HG03439 (cell line): ENCODE results near the gene SPATA31C1.
"Not testable (repeated sequence)": the region's sequence is repeated elsewhere in the genome, so short reads cannot be mapped to it uniquely, and the experiment has no call there.

Experiments used
- ATAC-seq: cut with Tn5 transposase; IDR thresholded peaks from one replicate; pipeline ENCODE4 v1.9.1; 2021; ENCODE audit warnings: mild to moderate bottlenecking, moderate library complexity; ENCODE audit not compliant: unreplicated experiment

The SPATA31C1 gene

DNA sequence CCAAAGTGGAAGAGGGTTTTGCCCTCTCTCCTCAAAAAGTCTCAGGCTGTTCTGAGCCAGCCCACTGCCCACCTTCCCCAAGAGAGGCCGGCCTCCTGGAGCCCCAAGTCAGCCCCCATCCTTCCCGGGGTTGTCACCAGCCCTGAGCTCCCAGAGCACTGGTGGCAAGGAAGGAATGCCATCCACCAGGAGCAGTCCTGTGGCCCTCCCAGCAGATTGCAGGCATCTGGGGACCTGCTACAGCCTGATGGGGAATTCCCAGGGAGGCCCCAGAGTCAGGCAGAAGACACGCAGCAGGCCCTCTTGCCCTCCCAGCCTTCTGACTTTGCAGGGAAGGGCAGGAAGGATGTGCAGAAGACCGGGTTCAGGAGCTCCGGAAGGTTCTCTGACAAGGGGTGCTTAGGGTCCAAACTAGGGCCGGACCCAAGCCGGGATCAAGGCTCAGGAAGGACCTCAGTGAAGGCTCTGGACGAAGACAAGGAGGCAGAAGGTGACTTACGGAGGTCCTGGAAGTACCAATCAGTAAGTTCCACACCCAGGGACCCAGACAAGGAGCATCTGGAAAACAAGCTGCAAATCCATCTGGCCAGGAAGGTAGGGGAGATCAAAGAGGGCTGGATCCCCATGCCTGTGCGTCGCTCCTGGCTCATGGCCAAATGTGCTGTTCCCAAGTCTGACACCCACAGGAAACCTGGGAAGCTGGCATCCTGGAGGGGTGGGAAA is 31.4 kb upstream of the SPATA31C1 start:
- ATAC-seq: no peak

GRCh38 chr9:87886933-87887505 is 30.7 kb upstream of the SPATA31C1 start:
- ATAC-seq: no peak

- ATAC-seq: no peak
These were observed 29.9 kb upstream of the SPATA31C1 start for GRCh38 chr9:87887661-87888480.

DNA sequence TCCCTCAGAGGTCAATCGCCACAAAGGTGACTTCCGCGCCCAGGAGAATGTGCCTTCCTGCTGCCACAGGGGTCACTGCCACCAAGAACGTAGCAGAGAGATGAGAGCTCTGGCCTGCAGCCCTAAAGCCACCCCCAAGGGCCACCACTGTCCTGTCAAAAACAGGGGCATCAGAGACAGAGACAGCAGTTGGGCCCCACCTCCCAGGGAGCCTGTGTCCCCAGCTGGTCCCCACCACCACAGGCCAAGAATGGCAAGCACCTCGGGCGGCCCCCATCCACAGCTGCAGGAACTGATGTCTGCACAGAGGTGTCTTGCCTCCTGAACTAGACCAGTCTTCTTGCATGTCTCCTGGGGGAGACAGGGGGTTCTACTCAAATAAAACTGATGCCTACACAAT is 29.3 kb upstream of the SPATA31C1 start:
- no peak for ATAC-seq

DNA sequence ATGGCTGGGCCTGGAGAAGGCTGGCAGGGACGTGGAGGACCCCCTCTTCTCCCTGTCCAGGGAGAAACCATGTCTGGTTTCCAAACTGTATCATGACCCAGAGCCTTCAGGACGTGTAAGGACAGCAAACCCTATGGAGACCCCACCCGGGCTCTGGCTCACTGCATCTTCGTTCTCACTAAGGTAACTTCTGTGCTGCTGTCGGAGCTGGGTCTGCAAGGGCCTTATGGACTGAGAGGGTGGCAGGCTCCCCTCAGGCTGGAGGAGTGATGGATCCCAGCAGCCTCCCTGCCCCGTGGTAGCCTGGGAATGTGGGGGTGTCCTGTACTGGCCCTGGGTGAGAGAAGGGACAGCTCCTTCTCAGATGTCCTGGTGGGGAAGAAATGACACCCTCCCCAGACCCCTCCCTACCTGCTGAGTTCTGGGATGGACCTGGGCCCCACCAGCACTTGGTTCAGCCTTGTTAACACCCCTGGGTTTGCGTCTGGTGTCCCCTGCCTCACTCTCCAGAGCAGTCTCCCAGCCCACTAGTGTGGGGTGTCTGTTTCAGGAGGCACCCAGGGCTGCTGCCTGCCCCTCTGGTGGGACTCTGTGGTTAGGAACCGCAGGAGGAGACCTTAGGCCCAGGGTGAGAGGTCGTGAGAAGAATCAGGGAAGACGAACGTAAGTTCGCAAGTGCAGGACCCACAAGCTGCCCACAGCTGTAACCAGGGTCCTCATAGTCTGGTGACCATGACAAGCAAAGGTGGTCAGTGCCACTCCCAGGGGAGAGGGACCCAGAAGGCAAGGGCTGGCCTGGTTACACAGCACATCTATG is 28.5 kb upstream of the SPATA31C1 start:
- no peak for ATAC-seq

GRCh38 chr9:87889882-87890252 is 27.9 kb upstream of the SPATA31C1 start:
- no peak for ATAC-seq

GRCh38 chr9:87890837-87891236 is 26.9 kb upstream of the SPATA31C1 start:
- no peak for ATAC-seq

DNA sequence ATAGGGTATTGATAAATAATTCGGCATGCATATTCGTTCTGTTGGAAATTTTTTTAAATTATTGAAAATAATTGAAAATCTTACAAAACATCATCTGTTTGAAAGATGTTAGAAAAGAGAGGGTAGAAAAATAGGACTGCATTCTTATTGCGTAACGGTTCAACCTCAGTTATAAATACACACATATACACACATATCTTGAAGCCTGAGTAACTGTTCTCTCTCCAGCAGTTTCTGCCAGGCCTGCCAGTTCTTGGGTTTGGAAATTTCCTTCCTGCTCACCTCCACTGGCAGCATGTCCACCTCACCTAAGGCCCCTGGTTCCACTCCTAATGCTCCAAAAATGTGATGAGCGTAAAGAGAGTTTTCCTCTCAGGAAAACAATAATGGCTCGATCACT is 26.0 kb upstream of the SPATA31C1 start:
- ATAC-seq: no peak

- ATAC-seq: no peak
These were observed 24.8 kb upstream of the SPATA31C1 start for GRCh38 chr9:87892956-87893355.

- ATAC-seq: no peak
These were observed 22.6 kb upstream of the SPATA31C1 start for GRCh38 chr9:87894998-87895625.

GRCh38 chr9:87896891-87897290 is 20.9 kb upstream of the SPATA31C1 start:
- no peak for ATAC-seq

- ATAC-seq: no peak
These were observed 19.6 kb upstream of the SPATA31C1 start for GRCh38 chr9:87898151-87898550.

- not testable (repeated sequence) for ATAC-seq
These were observed 15.4 kb upstream of the SPATA31C1 start for GRCh38 chr9:87902371-87902770.

DNA sequence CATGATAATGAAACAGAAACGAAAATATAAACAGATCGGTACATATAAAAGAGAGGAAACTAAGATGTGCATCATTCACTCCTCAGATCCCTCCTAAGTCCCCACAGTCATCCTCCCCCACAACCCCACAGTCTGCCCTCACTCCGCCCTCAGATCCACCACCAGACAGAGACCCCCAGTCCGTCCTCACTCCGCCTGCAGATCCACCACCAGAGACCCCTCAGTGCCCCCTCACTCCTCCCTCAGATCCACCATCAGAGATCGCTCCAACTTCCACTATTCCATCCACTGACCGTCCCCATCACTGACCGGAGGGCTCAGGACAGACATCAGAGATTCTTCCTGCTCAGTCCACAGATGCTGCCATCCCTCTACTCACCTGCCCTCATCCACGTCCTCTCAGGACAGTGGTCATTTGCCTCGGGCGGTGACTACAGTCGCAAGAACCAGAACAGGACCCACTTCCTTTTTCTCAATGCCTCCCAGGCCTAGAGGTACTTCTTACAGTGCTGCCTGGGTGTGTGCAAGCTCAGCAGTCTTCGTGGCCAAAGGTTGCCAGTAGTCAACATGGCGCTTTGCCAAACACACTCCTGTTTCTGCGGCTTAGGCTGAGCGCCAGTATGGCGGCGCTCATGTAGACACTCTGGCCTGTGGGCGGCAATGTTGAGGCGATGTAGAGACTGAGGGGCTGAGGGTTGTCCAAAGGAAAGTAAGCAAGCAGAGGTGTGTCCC is 8.3 kb upstream of the SPATA31C1 start:
- ATAC-seq: no peak

DNA sequence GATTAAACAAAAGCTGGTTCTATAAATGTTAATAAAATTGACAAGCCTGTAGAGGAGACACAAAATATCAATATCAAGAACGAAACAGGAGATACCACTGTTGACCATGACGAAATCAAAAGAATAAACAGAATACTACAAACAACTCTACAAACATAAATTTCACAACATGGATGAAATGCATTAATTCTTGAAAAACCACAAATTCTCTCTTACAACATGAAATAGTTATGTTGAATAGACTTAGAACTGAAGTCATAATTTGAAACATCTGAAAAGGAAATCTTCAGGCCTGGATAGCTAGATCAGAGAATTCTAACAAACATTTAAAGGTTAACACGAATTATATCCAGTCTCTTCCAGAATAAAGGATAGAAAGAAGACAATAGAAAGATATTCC is 6.9 kb upstream of the SPATA31C1 start:
- ATAC-seq: no peak

- not testable (repeated sequence) for ATAC-seq
These were observed 1.3 kb downstream of the SPATA31C1 start for GRCh38 chr9:87919013-87919412.

- not testable (repeated sequence) for ATAC-seq
These were observed 3.8 kb downstream of the SPATA31C1 start for GRCh38 chr9:87921561-87921960.

DNA sequence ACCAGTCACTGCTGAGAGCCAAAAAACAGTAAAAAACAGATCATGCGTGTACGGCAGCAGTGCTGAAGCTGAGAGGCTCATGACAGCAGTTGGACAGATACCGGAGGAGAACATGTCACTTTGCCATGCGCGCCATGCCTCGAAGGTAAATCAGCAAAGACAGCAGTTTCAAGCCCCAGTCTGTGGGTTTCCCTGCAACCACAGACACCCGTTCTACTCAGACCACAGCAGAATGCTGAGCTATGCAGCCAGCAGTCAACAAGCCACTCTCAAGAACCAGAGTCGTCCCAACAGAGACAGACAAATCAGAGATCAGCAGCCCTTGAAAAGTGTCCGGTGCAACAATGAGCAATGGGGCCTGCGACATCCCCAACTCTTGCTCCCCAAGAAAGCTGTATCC is 5.2 kb downstream of the SPATA31C1 start:
- not testable (repeated sequence) for ATAC-seq

GRCh38 chr9:87924851-87925250 is 7.1 kb downstream of the SPATA31C1 start:
- not testable (repeated sequence) for ATAC-seq

DNA sequence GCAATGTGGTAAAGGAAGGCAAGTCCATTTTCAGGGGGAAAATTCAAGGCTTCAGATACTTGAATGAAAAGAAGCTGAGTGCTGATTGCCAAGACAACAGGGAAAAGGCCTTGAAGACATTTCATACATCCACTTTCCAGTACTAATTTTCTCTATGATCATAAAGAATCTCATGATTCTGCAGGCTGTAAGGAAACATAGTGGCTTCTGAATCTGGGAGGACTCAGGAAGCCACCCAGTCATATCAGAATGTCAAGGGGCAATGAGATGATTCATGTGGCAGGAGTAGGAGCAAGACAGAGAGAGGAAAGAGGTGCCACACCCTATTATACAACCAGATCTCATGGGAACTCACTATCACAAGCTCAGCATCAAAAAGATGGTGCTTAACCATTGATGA is 11.4 kb downstream of the SPATA31C1 start:
- not testable (repeated sequence) for ATAC-seq
